SU-DHL-6 (cell line): ENCODE data around the gene TBL1X.

Source experiments
- H2AFZ ChIP-seq: fragments of 200-600 bp; sonication (generic); 2 replicates; pipeline ENCODE4 v1.6.1; 2014; ENCODE audit warnings: low read depth, mild to moderate bottlenecking, moderate library complexity, mixed read lengths, antibody characterized with exemption, low read length; ENCODE audit not compliant: severe bottlenecking
- H3F3A ChIP-seq: fragments of 200-600 bp; shearing (Covaris generic); 2 replicates; pipeline ENCODE4 v1.6.0; 2016; ENCODE audit warnings: antibody characterized with exemption, mild to moderate bottlenecking; ENCODE audit not compliant: insufficient read depth
- H3K27ac ChIP-seq: fragments of 200-600 bp; sonication (generic); 2 replicates; pipeline ENCODE4 v1.5.1; 2016; ENCODE audit warnings: low read depth, mild to moderate bottlenecking, low read length, moderate library complexity, mixed read lengths
- H3K27me3 ChIP-seq: fragments of 200-600 bp; sonication (generic), shearing (Covaris generic); 2 replicates; pipeline ENCODE4 v1.6.0; 2014; ENCODE audit warnings: mild to moderate bottlenecking, low read length
- H3K36me3 ChIP-seq: fragments of 200-600 bp; sonication (generic); 2 replicates; pipeline ENCODE4 v1.6.1; 2014; ENCODE audit warnings: mild to moderate bottlenecking, low read length, mixed read lengths
- H3K4me2 ChIP-seq: fragments of 300-600, 200-600 bp; shearing (Covaris generic), sonication (generic); 2 replicates; pipeline ENCODE4 v1.6.0; 2014; ENCODE audit warnings: low read length, low read depth, mild to moderate bottlenecking; ENCODE audit not compliant: poor library complexity, severe bottlenecking
- H3K4me3 ChIP-seq: fragments of 200-600 bp; sonication (generic); 2 replicates; pipeline ENCODE4 v1.5.1; 2014; ENCODE audit warnings: antibody characterized with exemption, low read length, mild to moderate bottlenecking, mixed read lengths; ENCODE audit not compliant: insufficient read depth, poor library complexity, severe bottlenecking
- H3K79me2 ChIP-seq: fragments of 200-600 bp; sonication (generic); 2 replicates; pipeline ENCODE4 v1.6.1; 2014; ENCODE audit warnings: mild to moderate bottlenecking, low read length, moderate library complexity; ENCODE audit not compliant: insufficient read depth
- H3K9ac ChIP-seq: fragments of 200-600 bp; sonication (generic); 2 replicates; pipeline ENCODE4 v1.7.0; 2014; ENCODE audit warnings: mild to moderate bottlenecking, low read length
- H3K9me2 ChIP-seq: fragments of 200-600 bp; sonication (generic); replicated peaks from 2 replicates; pipeline ENCODE4 v1.6.1; 2014; ENCODE audit warnings: low read length; ENCODE audit not compliant: insufficient read depth
- H3K9me3 ChIP-seq: fragments of 200-600 bp; sonication (generic); 2 replicates; pipeline ENCODE4 v1.6.1; 2014; ENCODE audit warnings: low read length, mixed read lengths; ENCODE audit not compliant: insufficient read depth
- H4K20me1 ChIP-seq: fragments of 200-600 bp; sonication (generic); 2 replicates; pipeline ENCODE4 v1.6.1; 2014; ENCODE audit warnings: low read depth, mild to moderate bottlenecking, antibody characterized with exemption, low read length, moderate library complexity, mixed read lengths
- CTCF ChIP-seq: fragments of 200-600 bp; sonication (generic); IDR thresholded peaks from one replicate; pipeline ENCODE4 v1.5.1; 2017; ENCODE audit warnings: antibody characterized with exemption, mild to moderate bottlenecking, low read length, moderate library complexity; ENCODE audit not compliant: insufficient read depth, poor library complexity, severe bottlenecking
- EZH2phosphoT487 ChIP-seq: fragments of 200-600 bp; sonication (generic), shearing (Covaris generic); conservative IDR thresholded peaks from 2 replicates; pipeline ENCODE4 v1.6.1; 2018; ENCODE audit warnings: mild to moderate bottlenecking, antibody characterized with exemption, low read length, moderate library complexity, mixed read lengths

Gene TBL1X

GRCh38 chrX:9528498-9528897 is 63.6 kb downstream of the TBL1X start:
- peaks cover 65% of the 10 kb centered on the region for H3K79me2 ChIP-seq
- H3K9ac ChIP-seq, result no peak overlapping the region
- peaks cover 27% of the 10 kb centered on the region for H3F3A ChIP-seq
- H2AFZ ChIP-seq, result no peak overlapping the region
- no peaks in the 10 kb centered on the region for H3K9me3 ChIP-seq
- H3K36me3 ChIP-seq, result no peaks in the 10 kb centered on the region
- H3K27me3 ChIP-seq, result no peaks in the 10 kb centered on the region
- no peaks in the 10 kb centered on the region for H4K20me1 ChIP-seq
- H3K27ac ChIP-seq, result no peak overlapping the region
- no peak for TF ChIP-seq EZH2phosphoT487
- TF ChIP-seq CTCF, result no peak
- H3K9me2 ChIP-seq, result no peaks in the 10 kb centered on the region
- H3K4me3 ChIP-seq, result no peak overlapping the region
- no peak overlapping the region for H3K4me2 ChIP-seq

- TF ChIP-seq EZH2phosphoT487, result no peak
- no peak for TF ChIP-seq CTCF
- Histone ChIP-seq H4K20me1 (no peaks in the 10 kb centered on the region), H3K79me2 (peaks cover 68% of the 10 kb centered on the region), H3K4me2 (peak overlapping the region; percentile 91), H3K27ac (peak overlapping the region; percentile 96), H3K9ac (no peak overlapping the region), H3K9me3 (no peaks in the 10 kb centered on the region), H2AFZ (no peak overlapping the region), H3K9me2 (no peaks in the 10 kb centered on the region), H3K27me3 (no peaks in the 10 kb centered on the region), H3K36me3 (no peaks in the 10 kb centered on the region), H3F3A (peaks cover 27% of the 10 kb centered on the region), H3K4me3 (no peak overlapping the region)
These were observed 64.4 kb downstream of the TBL1X start for GRCh38 chrX:9529223-9529622.

- Histone ChIP-seq H3K9me2 (no peaks in the 10 kb centered on the region), H2AFZ (no peak overlapping the region), H3K9ac (peak overlapping the region; percentile 59), H3K9me3 (no peaks in the 10 kb centered on the region), H3K4me2 (peak overlapping the region; percentile 91), H3K4me3 (peak overlapping the region; percentile 56), H3K27ac (peak overlapping the region; percentile 96), H3K27me3 (no peaks in the 10 kb centered on the region), H4K20me1 (no peaks in the 10 kb centered on the region), H3F3A (peaks cover 22% of the 10 kb centered on the region), H3K79me2 (peaks cover 78% of the 10 kb centered on the region), H3K36me3 (no peaks in the 10 kb centered on the region)
- TF ChIP-seq EZH2phosphoT487, result no peak
- TF ChIP-seq CTCF, result no peak
These were observed 66.0 kb downstream of the TBL1X start for GRCh38 chrX:9530848-9531274.
